GF-D8 (cell line): ENCODE results near the gene MSI2.
A peak's percentile ranks its signal among the peaks of the same experiment; 100 is the strongest.

Experiments used
- DNase-seq: peaks from one replicate; lab custom pipeline; 2025; lab: John Stamatoyannopoulos, UW

Gene MSI2

GRCh38 chr17:57270801-57271245 is 14.5 kb downstream of the MSI2 start:
- no peak for DNase-seq

- no peak for DNase-seq
Observed at GRCh38 chr17:57271821-57272220, 15.5 kb downstream of the MSI2 start.

- DNase-seq, result no peak
Observed at GRCh38 chr17:57273490-57273889, 17.2 kb downstream of the MSI2 start.

- DNase-seq, result no peak
Observed at GRCh38 chr17:57274162-57274561, 17.8 kb downstream of the MSI2 start.

- no peak for DNase-seq
Observed at GRCh38 chr17:57275071-57275764, 18.9 kb downstream of the MSI2 start.

- no peak for DNase-seq
Observed at GRCh38 chr17:57276621-57277020, 20.3 kb downstream of the MSI2 start.

GRCh38 chr17:57277923-57278604 is 21.7 kb downstream of the MSI2 start:
- DNase-seq, result no peak

GRCh38 chr17:57278740-57279387 is 22.5 kb downstream of the MSI2 start:
- DNase-seq, result no peak

- DNase-seq, result no peak
Observed at GRCh38 chr17:57279432-57279831, 23.1 kb downstream of the MSI2 start.

- no peak for DNase-seq
Observed at GRCh38 chr17:57281887-57282286, 25.6 kb downstream of the MSI2 start.

GRCh38 chr17:57282296-57282695 is 26.0 kb downstream of the MSI2 start:
- no peak for DNase-seq

GRCh38 chr17:57283203-57283971 is 27.1 kb downstream of the MSI2 start:
- DNase-seq, result no peak

GRCh38 chr17:57284583-57284982 is 28.3 kb downstream of the MSI2 start:
- no peak for DNase-seq

- DNase-seq, result peak; percentile 88
Observed at GRCh38 chr17:57284984-57285646, 28.8 kb downstream of the MSI2 start.

- DNase-seq, result no peak
Observed at GRCh38 chr17:57285701-57286100, 29.4 kb downstream of the MSI2 start.

GRCh38 chr17:57286399-57287105 is 30.2 kb downstream of the MSI2 start:
- DNase-seq, result no peak

GRCh38 chr17:57288040-57288772 is 31.9 kb downstream of the MSI2 start:
- DNase-seq, result no peak

GRCh38 chr17:57288773-57289121 is 32.4 kb downstream of the MSI2 start:
- DNase-seq, result no peak

- no peak for DNase-seq
Observed at GRCh38 chr17:57289130-57289529, 32.8 kb downstream of the MSI2 start.

GRCh38 chr17:57289613-57290012 is 33.3 kb downstream of the MSI2 start:
- DNase-seq, result no peak

- no peak for DNase-seq
Observed at GRCh38 chr17:57290981-57291380, 34.7 kb downstream of the MSI2 start.
